Cardiac muscle cell (in vitro differentiated cells and primary cell): Measurements from ENCODE around the gene DET1. TPM values are rescaled to one million over a fixed set of nuclear protein-coding genes. Genes with fewer than 3 reads are reported as not detected.

Source experiments
- DNase-seq, 2 donors: peaks; one replicate each; pipeline versions ENCODE4 v3.0.0 to v3.0.0-alpha.2; 2010 to 2017; ENCODE audit warnings: low read depth in 1 of 2, low spot score in 1 of 2
- H3K27ac ChIP-seq: fragments of 200-600 bp; sonication (generic); 2 replicates; pipeline ENCODE4 v1.5.1; 2016
- H3K27me3 ChIP-seq: fragments of 200-600 bp; sonication (generic); 2 replicates; pipeline ENCODE4 v1.6.0; 2016; ENCODE audit warnings: control low read depth
- H3K36me3 ChIP-seq: fragments of 200-600 bp; sonication (generic); 2 replicates; pipeline ENCODE4 v1.5.1; 2016; ENCODE audit warnings: control low read depth
- H3K4me1 ChIP-seq: fragments of 200-600 bp; sonication (generic); 2 replicates; pipeline ENCODE4 v1.8.1; 2017; ENCODE audit warnings: low read depth, mild to moderate bottlenecking, mixed run types
- H3K4me3 ChIP-seq: fragments of 200-600 bp; sonication (generic); 2 replicates; pipeline ENCODE4 v1.5.1; 2016; ENCODE audit warnings: mild to moderate bottlenecking
- H3K9me3 ChIP-seq: fragments of 200-600 bp; sonication (generic); 2 replicates; pipeline ENCODE4 v1.5.1; 2017; ENCODE audit warnings: low read depth, mild to moderate bottlenecking, control low read depth
- CTCF ChIP-seq: IDR thresholded peaks from 2 replicates; pipeline ENCODE4 v1.5.1; 2012; ENCODE audit warnings: low read depth, mild to moderate bottlenecking, low read length
- polyA plus RNA-seq: library from polyadenylated mRNA; unstranded; fragments of >200 nt; fragmentation: Nextera tagmentation; extraction: Ambion mirVana; gene quantifications from 2 replicates; pipeline ENCODE4 v1.2.1, GENCODE V29; 2016
- total RNA-seq: library from RNA; depleted of rRNA; stranded (reverse); fragments of >200 nt; gene quantifications from 2 replicates; pipeline ENCODE4 v1.2.3, GENCODE V29; 2016

DET1 gene
- total and polyA plus RNA-seq, 2 experiments from 2014 or later, result 10.6 to 18.0 TPM

- no peaks in the 10 kb centered on the region for H3K36me3 ChIP-seq
- H3K9me3 ChIP-seq, result no peaks in the 10 kb centered on the region
- no peak overlapping the region for H3K27ac ChIP-seq
- H3K27me3 ChIP-seq, result no peaks in the 10 kb centered on the region
- no peak for TF ChIP-seq CTCF
- H3K4me3 ChIP-seq, result no peak overlapping the region
- H3K4me1 ChIP-seq, result peaks cover 9% of the 10 kb centered on the region
- no peak for DNase-seq
Measured at GRCh38 chr15:88579322-88579721, 32.8 kb upstream of the DET1 start.

- TF ChIP-seq CTCF, result no peak
- Histone ChIP-seq H3K9me3 (no peaks in the 10 kb centered on the region), H3K4me1 (peaks cover 30% of the 10 kb centered on the region), H3K36me3 (no peaks in the 10 kb centered on the region), H3K27ac (peak overlapping the region; percentile 55), H3K4me3 (no peak overlapping the region), H3K27me3 (no peaks in the 10 kb centered on the region)
- peak in 1 of 2 donors; percentile 31 for DNase-seq
Measured at GRCh38 chr15:88574655-88575054, 28.2 kb upstream of the DET1 start.

- Histone ChIP-seq H3K36me3 (no peaks in the 10 kb centered on the region), H3K27me3 (no peaks in the 10 kb centered on the region), H3K27ac (peak overlapping the region; percentile 55), H3K4me1 (peaks cover 30% of the 10 kb centered on the region), H3K9me3 (no peaks in the 10 kb centered on the region), H3K4me3 (no peak overlapping the region)
- TF ChIP-seq CTCF, result no peak
- DNase-seq, result peak in 1 of 2 donors; percentile 30
Measured at GRCh38 chr15:88574077-88574476, 27.6 kb upstream of the DET1 start.

GRCh38 chr15:88571852-88572259 lies 25.4 kb upstream of the DET1 start:
- Histone ChIP-seq H3K27ac (peak overlapping the region; percentile 66), H3K9me3 (no peaks in the 10 kb centered on the region), H3K4me1 (peaks cover 30% of the 10 kb centered on the region), H3K4me3 (no peak overlapping the region), H3K27me3 (no peaks in the 10 kb centered on the region), H3K36me3 (no peaks in the 10 kb centered on the region)
- TF ChIP-seq CTCF, result no peak
- peak in 1 of 2 donors; percentile 21 for DNase-seq

GRCh38 chr15:88571153-88571851 lies 24.8 kb upstream of the DET1 start:
- no peaks in the 10 kb centered on the region for H3K36me3 ChIP-seq
- peaks cover 30% of the 10 kb centered on the region for H3K4me1 ChIP-seq
- H3K9me3 ChIP-seq, result no peaks in the 10 kb centered on the region
- no peak for DNase-seq
- no peak overlapping the region for H3K4me3 ChIP-seq
- no peaks in the 10 kb centered on the region for H3K27me3 ChIP-seq
- peak overlapping the region; percentile 66 for H3K27ac ChIP-seq
- no peak for TF ChIP-seq CTCF
